WI38 (cell line): ENCODE data around the gene TTC6.

Experiments
- H3K4me3 ChIP-seq: 2 replicates; pipeline ENCODE4 v1.5.1; 2011; ENCODE audit warnings: low read depth, mild to moderate bottlenecking, control low read depth, low read length
- CTCF ChIP-seq: IDR thresholded peaks from 2 replicates; pipeline ENCODE4 v1.5.1; 2012; ENCODE audit warnings: low read depth, mild to moderate bottlenecking, control low read depth, low read length

The TTC6 gene

DNA sequence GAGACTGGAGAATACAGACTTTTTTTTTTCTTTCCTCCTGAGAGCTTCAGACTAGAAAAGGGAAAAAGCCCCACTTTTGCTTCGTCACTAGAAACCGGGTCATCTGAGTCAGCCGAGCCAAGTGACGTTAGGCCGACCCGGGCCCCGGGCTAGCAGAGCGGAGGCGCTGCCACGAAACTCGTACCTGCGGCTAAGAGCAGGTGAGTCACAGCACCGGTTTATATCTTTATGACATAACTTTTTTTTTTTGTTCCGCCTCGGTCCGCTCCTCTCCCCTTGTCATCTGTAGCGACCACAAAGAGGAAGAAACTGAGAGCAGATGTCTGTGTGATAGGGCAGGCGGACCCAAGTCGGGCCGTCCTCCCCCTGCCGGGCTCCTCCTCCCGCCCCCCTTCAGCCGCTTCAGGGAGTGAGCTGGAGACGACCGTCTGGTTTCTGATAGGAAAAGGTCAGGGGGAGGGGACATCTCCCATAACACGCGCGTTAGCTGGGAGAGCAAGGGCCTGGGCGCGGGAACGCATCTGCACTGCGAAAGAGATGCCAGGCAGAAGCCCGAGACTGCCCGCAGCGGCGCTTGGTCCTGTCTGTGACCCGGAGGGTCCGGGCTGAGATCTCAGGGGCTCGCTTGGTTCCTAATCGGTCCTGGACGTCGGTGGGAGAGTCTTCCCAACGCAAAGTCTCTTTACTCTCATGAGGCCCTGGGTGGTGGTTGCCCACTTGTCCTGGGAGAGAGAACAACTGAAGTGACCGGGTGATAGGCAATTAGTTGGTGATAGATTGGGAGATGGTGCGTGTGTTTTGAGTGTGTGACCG is 586 bp downstream of the TTC6 start:
- no peak for TF ChIP-seq CTCF
- peak overlapping the region; percentile 63 for H3K4me3 ChIP-seq

- TF ChIP-seq CTCF, result no peak
- H3K4me3 ChIP-seq, result no peak overlapping the region
Measured at GRCh38 chr14:37596790-37597472, 1.5 kb downstream of the TTC6 start.

GRCh38 chr14:37597538-37597913 is 2.1 kb downstream of the TTC6 start:
- no peak overlapping the region for H3K4me3 ChIP-seq
- TF ChIP-seq CTCF, result peak; percentile 55

DNA sequence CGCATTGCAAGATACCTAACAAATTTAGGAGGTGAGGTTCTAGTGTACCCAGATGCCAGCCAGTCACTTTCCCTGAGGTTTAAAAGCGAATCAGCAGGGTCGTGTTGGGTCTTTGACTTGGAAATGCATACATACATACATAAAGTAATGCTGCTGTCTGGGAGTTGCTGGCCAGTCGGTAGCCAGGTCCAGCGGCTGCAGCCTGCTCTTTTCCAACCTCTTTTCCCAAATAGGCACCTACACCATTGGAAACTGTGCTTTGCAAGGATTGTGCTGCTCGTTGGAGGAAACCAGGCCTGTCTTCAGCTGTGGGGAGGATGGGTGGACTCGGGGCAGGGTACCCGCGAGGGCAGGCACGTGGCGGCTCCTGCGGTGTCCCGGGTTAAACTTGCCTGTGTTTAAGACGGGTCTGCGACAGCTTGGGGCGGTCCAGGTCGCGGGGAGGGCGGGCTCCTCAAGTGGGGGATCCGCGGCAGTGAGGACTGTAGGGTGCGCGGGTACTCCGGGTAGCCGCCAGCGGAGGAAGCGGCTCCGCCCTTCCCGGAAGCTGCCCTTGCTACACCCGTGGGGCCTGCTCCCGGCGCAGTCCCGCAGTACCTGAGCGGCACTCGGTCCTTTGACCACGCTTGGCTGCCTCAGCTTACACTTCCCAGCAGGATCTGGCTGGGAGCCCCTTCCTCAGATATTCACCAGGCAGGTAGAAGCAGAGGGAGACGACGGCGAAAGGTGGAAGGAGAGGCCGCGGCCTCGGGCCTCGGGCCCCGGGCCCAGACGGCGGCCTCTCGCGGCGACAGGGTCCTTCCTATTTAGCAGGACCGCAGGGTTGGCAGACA is 2.7 kb downstream of the TTC6 start:
- no peak overlapping the region for H3K4me3 ChIP-seq
- TF ChIP-seq CTCF, result no peak

- TF ChIP-seq CTCF, result no peak
- H3K4me3 ChIP-seq, result no peak overlapping the region
Measured at GRCh38 chr14:37598747-37599506, 3.5 kb downstream of the TTC6 start.

- H3K4me3 ChIP-seq, result no peak overlapping the region
- TF ChIP-seq CTCF, result no peak
Measured at GRCh38 chr14:37599507-37600368, 4.3 kb downstream of the TTC6 start.
